Measurements from ENCODE around the gene LRP5. TPM values are rescaled to one million over a fixed set of nuclear protein-coding genes. Genes with fewer than 3 reads are reported as not detected.

Gene LRP5
- total and polyA plus RNA-seq, 5 donors from 2014 or later, result 0.22 to 1.3 (median 0.79) TPM; not detected in 1

DNA sequence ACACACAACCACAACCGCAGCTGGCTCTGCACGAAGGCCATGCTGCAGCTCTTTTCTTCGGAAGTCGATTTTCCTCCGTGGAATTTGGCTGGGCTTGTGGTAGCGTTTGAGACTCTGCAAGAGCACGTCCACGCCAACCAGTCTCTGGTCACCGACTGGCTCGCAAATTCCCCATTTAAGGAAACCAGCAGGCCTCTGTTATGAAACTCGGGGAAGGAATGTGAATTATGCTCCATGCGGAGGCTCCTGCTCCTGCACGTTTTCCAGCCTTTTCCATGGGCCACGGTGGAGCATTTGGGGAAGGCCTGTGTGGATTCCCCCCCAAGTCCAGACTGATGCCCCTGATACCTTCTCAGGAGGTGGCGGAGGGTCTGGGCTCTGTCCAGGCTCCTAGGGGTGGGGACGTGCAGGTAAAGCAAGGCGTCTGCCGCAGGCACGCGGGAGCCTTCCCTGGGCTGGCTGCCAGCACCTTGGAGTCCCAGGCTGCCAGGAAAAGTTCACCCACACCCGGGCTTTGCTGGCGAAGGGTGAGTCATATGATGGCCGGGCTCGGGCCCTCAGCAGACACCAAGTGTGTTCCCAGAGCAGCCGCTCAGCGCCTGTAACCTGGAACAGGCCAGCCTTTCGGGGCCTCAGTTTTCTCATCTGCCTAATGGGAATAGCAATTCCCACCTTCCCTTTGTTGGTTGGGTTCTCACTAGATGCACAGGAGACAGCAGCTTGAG, 41.9 kb downstream of the LRP5 start:
- DNase-seq, result no peak
- Histone ChIP-seq H3K27ac (ENCODE audit: insufficient read depth, low read length, poor library complexity, severe bottlenecking) (no peak overlapping the region), H3K36me3 (ENCODE audit: control insufficient read depth, insufficient read depth, low read length) (no peaks in the 10 kb centered on the region), H3K4me3 (ENCODE audit: low read depth, low read length) (no peak overlapping the region), H3K4me1 (ENCODE audit: control insufficient read depth, insufficient read depth, low read length, poor library complexity, severe bottlenecking) (no peaks in the 10 kb centered on the region), H3K9me3 (ENCODE audit: control insufficient read depth in 2 of 2, low read length in 2 of 2) (no peaks in the 10 kb centered on the region), H3K27me3 (ENCODE audit: control insufficient read depth, insufficient read depth, low read length) (no peaks in the 10 kb centered on the region)
- Mint-ChIP-seq H3K4me3 (no peak overlapping the region), H3K27ac (no peak overlapping the region), H3K4me1 (peaks cover 0 to 4% (median 0%) of the 10 kb centered on the region in 4 donors), H3K9me3 (no peaks in the 10 kb centered on the region), H3K36me3 (peaks cover 9% of the 10 kb centered on the region), H3K27me3 (no peaks in the 10 kb centered on the region)
- no peak for ATAC-seq (ENCODE audit: low read depth in 2 of 2)

DNA sequence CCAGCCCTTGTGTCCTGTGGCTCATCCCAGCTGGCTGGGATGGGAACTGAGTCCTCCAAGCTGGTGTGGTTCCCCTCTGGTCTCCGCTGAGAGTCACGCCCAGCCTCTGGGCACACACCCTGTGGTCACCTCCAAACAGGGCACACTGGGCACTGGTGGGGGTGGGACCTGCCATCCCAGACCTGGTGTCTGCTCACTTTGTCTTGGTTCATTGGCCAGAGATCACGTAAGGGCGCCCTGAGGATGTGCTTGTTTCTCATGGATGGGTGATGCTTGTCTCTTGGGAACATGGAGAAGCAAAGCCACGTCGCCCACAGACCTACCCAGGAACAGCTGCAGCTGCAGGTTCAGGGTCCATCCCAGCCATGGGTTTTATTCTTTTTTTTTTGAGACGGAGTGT, 43.1 kb downstream of the LRP5 start:
- no peaks in the 10 kb centered on the region for H3K9me3 ChIP-seq (ENCODE audit: control insufficient read depth in 2 of 2, low read length in 2 of 2)
- H3K4me3 Mint-ChIP-seq, result no peak overlapping the region
- no peak overlapping the region for H3K4me3 ChIP-seq (ENCODE audit: low read depth, low read length)
- H3K4me1 Mint-ChIP-seq, result peaks cover 0 to 4% (median 0%) of the 10 kb centered on the region in 4 donors
- H3K27ac ChIP-seq (ENCODE audit: insufficient read depth, low read length, poor library complexity, severe bottlenecking), result no peak overlapping the region
- H3K27ac Mint-ChIP-seq, result no peak overlapping the region
- H3K27me3 ChIP-seq (ENCODE audit: control insufficient read depth, insufficient read depth, low read length), result no peaks in the 10 kb centered on the region
- H3K27me3 Mint-ChIP-seq, result no peaks in the 10 kb centered on the region
- H3K36me3 ChIP-seq (ENCODE audit: control insufficient read depth, insufficient read depth, low read length), result no peaks in the 10 kb centered on the region
- no peak for ATAC-seq (ENCODE audit: low read depth in 2 of 2)
- DNase-seq, result no peak
- peaks cover 11% of the 10 kb centered on the region for H3K36me3 Mint-ChIP-seq
- no peaks in the 10 kb centered on the region for H3K4me1 ChIP-seq (ENCODE audit: control insufficient read depth, insufficient read depth, low read length, poor library complexity, severe bottlenecking)
- no peaks in the 10 kb centered on the region for H3K9me3 Mint-ChIP-seq

DNA sequence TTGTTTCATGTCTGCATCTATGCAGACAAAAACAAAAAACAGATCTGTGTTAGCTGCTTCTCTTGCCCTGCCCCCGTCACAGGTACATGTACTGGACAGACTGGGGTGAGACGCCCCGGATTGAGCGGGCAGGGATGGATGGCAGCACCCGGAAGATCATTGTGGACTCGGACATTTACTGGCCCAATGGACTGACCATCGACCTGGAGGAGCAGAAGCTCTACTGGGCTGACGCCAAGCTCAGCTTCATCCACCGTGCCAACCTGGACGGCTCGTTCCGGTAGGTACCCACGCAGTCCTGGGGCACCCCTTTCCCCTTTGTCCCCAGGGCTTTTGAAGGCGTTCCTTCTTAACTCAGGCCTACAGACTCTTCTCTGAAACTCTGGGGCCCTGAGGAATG, 45.2 kb downstream of the LRP5 start:
- no peaks in the 10 kb centered on the region for H3K4me1 ChIP-seq (ENCODE audit: control insufficient read depth, insufficient read depth, low read length, poor library complexity, severe bottlenecking)
- Mint-ChIP-seq H3K36me3 (peaks cover 9% of the 10 kb centered on the region), H3K4me1 (peaks cover 0 to 2% (median 0%) of the 10 kb centered on the region in 4 donors), H3K4me3 (no peak overlapping the region), H3K27ac (peak overlapping the region in 1 of 3 donors; percentile 84), H3K9me3 (no peaks in the 10 kb centered on the region), H3K27me3 (no peaks in the 10 kb centered on the region)
- H3K36me3 ChIP-seq (ENCODE audit: control insufficient read depth, insufficient read depth, low read length), result no peaks in the 10 kb centered on the region
- DNase-seq, result no peak
- no peaks in the 10 kb centered on the region for H3K27me3 ChIP-seq (ENCODE audit: control insufficient read depth, insufficient read depth, low read length)
- no peak for ATAC-seq (ENCODE audit: low read depth in 2 of 2)
- H3K27ac ChIP-seq (ENCODE audit: insufficient read depth, low read length, poor library complexity, severe bottlenecking), result no peak overlapping the region
- no peak overlapping the region for H3K4me3 ChIP-seq (ENCODE audit: low read depth, low read length)
- H3K9me3 ChIP-seq (ENCODE audit: control insufficient read depth in 2 of 2, low read length in 2 of 2), result no peaks in the 10 kb centered on the region

DNA sequence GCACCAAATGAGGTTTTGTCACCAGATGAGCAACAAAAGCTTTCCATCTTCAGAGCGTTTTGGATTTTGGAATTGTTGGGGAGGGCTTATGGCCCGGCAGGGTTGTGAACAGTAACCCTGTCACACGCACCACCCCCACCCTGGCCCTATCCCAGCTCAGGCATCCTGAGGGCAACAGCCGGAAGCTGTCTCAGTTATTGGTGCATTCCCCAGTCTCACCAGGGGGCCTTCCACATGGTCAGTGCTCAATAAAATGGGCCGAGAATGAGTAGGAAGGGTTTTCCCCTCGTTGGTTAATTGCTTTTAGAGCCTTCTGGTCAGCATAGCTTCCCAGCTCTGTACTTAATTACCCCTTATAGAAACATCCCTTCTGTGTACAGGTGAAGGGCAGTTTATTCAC, 46.0 kb downstream of the LRP5 start:
- Mint-ChIP-seq H3K4me1 (peaks cover 0 to 2% (median 0%) of the 10 kb centered on the region in 4 donors), H3K4me3 (no peak overlapping the region), H3K27me3 (no peaks in the 10 kb centered on the region), H3K36me3 (peaks cover 9% of the 10 kb centered on the region), H3K27ac (no peak overlapping the region), H3K9me3 (no peaks in the 10 kb centered on the region)
- Histone ChIP-seq H3K4me3 (ENCODE audit: low read depth, low read length) (no peak overlapping the region), H3K36me3 (ENCODE audit: control insufficient read depth, insufficient read depth, low read length) (no peaks in the 10 kb centered on the region), H3K27ac (ENCODE audit: insufficient read depth, low read length, poor library complexity, severe bottlenecking) (no peak overlapping the region), H3K27me3 (ENCODE audit: control insufficient read depth, insufficient read depth, low read length) (no peaks in the 10 kb centered on the region), H3K9me3 (ENCODE audit: control insufficient read depth in 2 of 2, low read length in 2 of 2) (no peaks in the 10 kb centered on the region), H3K4me1 (ENCODE audit: control insufficient read depth, insufficient read depth, low read length, poor library complexity, severe bottlenecking) (no peaks in the 10 kb centered on the region)
- ATAC-seq (ENCODE audit: low read depth in 2 of 2), result no peak
- no peak for DNase-seq

DNA sequence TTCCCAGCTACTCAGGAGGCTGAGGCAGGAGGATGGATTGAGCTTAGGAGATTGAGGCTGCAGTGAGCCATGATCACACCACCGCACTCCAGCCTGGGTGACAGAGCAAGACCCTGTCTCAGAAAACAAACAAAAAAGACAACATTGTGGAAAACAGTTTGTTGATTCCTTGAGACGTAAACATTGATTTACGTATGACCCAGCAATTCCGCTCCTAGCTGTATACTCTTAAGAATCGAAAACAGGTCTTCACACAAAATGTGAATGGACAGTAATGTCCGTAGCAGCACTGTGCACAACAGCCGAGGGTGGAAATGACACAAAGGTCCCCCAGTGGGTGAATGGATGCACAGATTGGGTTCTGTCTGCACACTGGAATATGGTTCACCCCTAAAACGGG, 49.3 kb downstream of the LRP5 start:
- Histone ChIP-seq H3K9me3 (ENCODE audit: control insufficient read depth in 2 of 2, low read length in 2 of 2) (no peaks in the 10 kb centered on the region), H3K4me1 (ENCODE audit: control insufficient read depth, insufficient read depth, low read length, poor library complexity, severe bottlenecking) (no peaks in the 10 kb centered on the region), H3K4me3 (ENCODE audit: low read depth, low read length) (no peak overlapping the region), H3K36me3 (ENCODE audit: control insufficient read depth, insufficient read depth, low read length) (no peaks in the 10 kb centered on the region), H3K27me3 (ENCODE audit: control insufficient read depth, insufficient read depth, low read length) (no peaks in the 10 kb centered on the region), H3K27ac (ENCODE audit: insufficient read depth, low read length, poor library complexity, severe bottlenecking) (no peak overlapping the region)
- no peak for ATAC-seq (ENCODE audit: low read depth in 2 of 2)
- Mint-ChIP-seq H3K4me3 (no peak overlapping the region), H3K4me1 (peaks cover 0 to 2% (median 0%) of the 10 kb centered on the region in 4 donors), H3K36me3 (peaks cover 9% of the 10 kb centered on the region), H3K27ac (no peak overlapping the region), H3K27me3 (no peaks in the 10 kb centered on the region), H3K9me3 (no peaks in the 10 kb centered on the region)
- no peak for DNase-seq

DNA sequence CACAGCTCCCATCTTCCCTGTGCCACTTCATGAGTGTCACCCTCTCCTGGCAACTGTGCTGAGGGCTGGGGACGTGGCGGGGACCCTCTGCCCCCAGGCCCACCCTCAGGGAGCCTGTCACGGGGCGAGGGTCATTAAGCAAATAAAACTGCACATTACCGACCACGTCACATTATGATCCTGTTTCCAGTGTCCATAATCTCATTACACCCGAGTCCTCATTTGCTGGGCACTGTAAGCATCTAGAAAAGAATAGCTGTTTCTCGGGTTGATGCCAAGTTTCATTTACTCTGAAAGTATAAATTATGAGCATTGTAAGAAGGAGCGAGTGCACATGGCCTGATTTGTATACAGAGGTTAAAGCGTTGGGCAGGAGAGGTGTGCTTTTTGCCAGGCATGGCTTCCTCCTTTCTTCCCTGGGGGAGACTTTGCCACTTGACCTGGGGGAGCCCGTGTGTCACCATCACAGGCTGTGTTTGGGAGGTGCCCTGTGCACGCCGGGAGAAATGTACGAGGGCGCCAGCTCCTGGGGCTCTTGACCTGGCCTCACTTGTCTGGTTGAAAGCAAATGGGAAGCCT, 50.5 kb downstream of the LRP5 start:
- no peaks in the 10 kb centered on the region for H3K27me3 ChIP-seq (ENCODE audit: control insufficient read depth, insufficient read depth, low read length)
- no peak overlapping the region for H3K27ac Mint-ChIP-seq
- no peaks in the 10 kb centered on the region for H3K9me3 ChIP-seq (ENCODE audit: control insufficient read depth in 2 of 2, low read length in 2 of 2)
- no peak for DNase-seq
- H3K4me1 Mint-ChIP-seq, result peaks cover 0 to 2% (median 0%) of the 10 kb centered on the region in 4 donors
- H3K4me3 Mint-ChIP-seq, result no peak overlapping the region
- no peaks in the 10 kb centered on the region for H3K36me3 ChIP-seq (ENCODE audit: control insufficient read depth, insufficient read depth, low read length)
- no peak overlapping the region for H3K4me3 ChIP-seq (ENCODE audit: low read depth, low read length)
- H3K27me3 Mint-ChIP-seq, result no peaks in the 10 kb centered on the region
- no peaks in the 10 kb centered on the region for H3K4me1 ChIP-seq (ENCODE audit: control insufficient read depth, insufficient read depth, low read length, poor library complexity, severe bottlenecking)
- peaks cover 9% of the 10 kb centered on the region for H3K36me3 Mint-ChIP-seq
- H3K9me3 Mint-ChIP-seq, result no peaks in the 10 kb centered on the region
- H3K27ac ChIP-seq (ENCODE audit: insufficient read depth, low read length, poor library complexity, severe bottlenecking), result no peak overlapping the region
- ATAC-seq (ENCODE audit: low read depth in 2 of 2), result no peak

DNA sequence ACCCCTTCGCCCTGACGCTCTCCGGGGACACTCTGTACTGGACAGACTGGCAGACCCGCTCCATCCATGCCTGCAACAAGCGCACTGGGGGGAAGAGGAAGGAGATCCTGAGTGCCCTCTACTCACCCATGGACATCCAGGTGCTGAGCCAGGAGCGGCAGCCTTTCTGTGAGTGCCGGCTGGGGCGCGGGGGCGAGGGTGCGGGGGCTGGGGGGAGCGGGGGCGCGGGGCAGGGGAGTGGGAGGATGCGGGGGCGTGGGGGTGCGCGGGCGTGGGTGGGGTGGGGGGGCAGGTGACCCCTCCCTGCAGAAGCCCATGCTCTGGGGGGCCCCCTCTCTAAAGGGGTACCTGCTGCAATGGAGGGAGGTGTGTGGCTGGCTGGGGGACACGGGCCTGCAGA, 51.4 kb downstream of the LRP5 start:
- Histone ChIP-seq H3K36me3 (ENCODE audit: control insufficient read depth, insufficient read depth, low read length) (no peaks in the 10 kb centered on the region), H3K4me3 (ENCODE audit: low read depth, low read length) (no peak overlapping the region), H3K27ac (ENCODE audit: insufficient read depth, low read length, poor library complexity, severe bottlenecking) (no peak overlapping the region), H3K27me3 (ENCODE audit: control insufficient read depth, insufficient read depth, low read length) (no peaks in the 10 kb centered on the region), H3K4me1 (ENCODE audit: control insufficient read depth, insufficient read depth, low read length, poor library complexity, severe bottlenecking) (no peaks in the 10 kb centered on the region), H3K9me3 (ENCODE audit: control insufficient read depth in 2 of 2, low read length in 2 of 2) (no peaks in the 10 kb centered on the region)
- Mint-ChIP-seq H3K27me3 (no peaks in the 10 kb centered on the region), H3K9me3 (no peaks in the 10 kb centered on the region), H3K27ac (no peak overlapping the region), H3K4me3 (no peak overlapping the region), H3K4me1 (peaks cover 0 to 2% (median 0%) of the 10 kb centered on the region in 4 donors), H3K36me3 (peaks cover 12% of the 10 kb centered on the region)
- no peak for ATAC-seq (ENCODE audit: low read depth in 2 of 2)
- no peak for DNase-seq

DNA sequence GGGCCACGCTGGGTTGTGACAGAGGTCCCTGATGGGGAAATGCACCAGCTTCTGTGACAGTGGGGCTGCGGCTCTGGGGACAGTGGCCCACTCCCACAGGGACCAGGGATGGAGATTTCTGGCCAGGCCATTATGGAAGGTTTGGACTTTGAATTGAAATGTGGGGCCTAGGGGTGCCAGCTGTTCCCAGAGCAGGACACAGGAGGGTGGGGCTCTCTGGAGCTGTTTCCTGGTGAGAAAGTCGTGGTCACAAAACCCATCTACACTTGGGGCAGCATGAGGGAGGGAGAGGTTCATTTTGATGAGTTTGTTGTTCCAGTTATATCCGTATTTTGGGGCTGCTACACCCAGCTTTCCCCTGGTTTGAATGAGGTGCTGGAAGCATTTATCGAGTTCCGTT, 52.2 kb downstream of the LRP5 start:
- H3K36me3 Mint-ChIP-seq, result peaks cover 11% of the 10 kb centered on the region
- DNase-seq, result no peak

More for the DNA sequence above, 52.2 kb downstream of the LRP5 start:
- no peaks in the 10 kb centered on the region for H3K36me3 ChIP-seq (ENCODE audit: control insufficient read depth, insufficient read depth, low read length)
- H3K27ac ChIP-seq (ENCODE audit: insufficient read depth, low read length, poor library complexity, severe bottlenecking), result no peak overlapping the region
- ATAC-seq (ENCODE audit: low read depth in 2 of 2), result no peak
- H3K27me3 Mint-ChIP-seq, result no peaks in the 10 kb centered on the region
- H3K9me3 ChIP-seq (ENCODE audit: control insufficient read depth in 2 of 2, low read length in 2 of 2), result no peaks in the 10 kb centered on the region
- no peak overlapping the region for H3K4me3 ChIP-seq (ENCODE audit: low read depth, low read length)
- no peaks in the 10 kb centered on the region for H3K9me3 Mint-ChIP-seq
- H3K27me3 ChIP-seq (ENCODE audit: control insufficient read depth, insufficient read depth, low read length), result no peaks in the 10 kb centered on the region
- H3K27ac Mint-ChIP-seq, result peak overlapping the region in 1 of 3 donors; percentile 80
- H3K4me3 Mint-ChIP-seq, result no peak overlapping the region
- no peaks in the 10 kb centered on the region for H3K4me1 ChIP-seq (ENCODE audit: control insufficient read depth, insufficient read depth, low read length, poor library complexity, severe bottlenecking)
- H3K4me1 Mint-ChIP-seq, result no peaks in the 10 kb centered on the region
